ENCODE measurements around the gene CATSPER1. TPM values are rescaled to one million over a fixed set of nuclear protein-coding genes. Genes with fewer than 3 reads are reported as not detected.

The CATSPER1 gene
- total RNA-seq, 1 experiment from 2014 or later: 4.2 TPM

GRCh38 chr11:65981972-65982823 is 44.1 kb downstream of the CATSPER1 start:
- H3K4me2 ChIP-seq: no peak overlapping the region
- no peaks in the 10 kb centered on the region for H3K9me2 ChIP-seq (ENCODE audit: insufficient read depth)
- DNase-seq: no peak
- H3K79me2 ChIP-seq (ENCODE audit: low read depth): no peaks in the 10 kb centered on the region
- H3K9me3 ChIP-seq (ENCODE audit: insufficient read depth, low read depth): no peaks in the 10 kb centered on the region
- CTCF ChIA-PET: interaction anchor here (0.6 to 0.7 kb wide), 2 partner anchors 98 to 146 kb away, joined by 4 to 5 read pairs; no protein-coding TSS in a partner anchor
- 0 out of 2 replicates have a peak, but pooled peaks cover 4% of the 10 kb centered on the region for H3K36me3 ChIP-seq (ENCODE audit: low read depth)
- 0 out of 2 replicates have a peak, but pooled peaks cover 1% of the 10 kb centered on the region for H4K20me1 ChIP-seq (ENCODE audit: insufficient read depth)
- H3F3A ChIP-seq (ENCODE audit: insufficient read depth, low read depth): peaks cover 30% of the 10 kb centered on the region; the same call in 1 of the 2 replicates
- POLR2A ChIA-PET (ENCODE audit: unreplicated experiment): no interaction called here
- BruUV-seq (replicated peaks): TSS peak; percentile 6
- intact Hi-C loops (cut with micrococcal nuclease; ENCODE audit: unreplicated experiment): no loop called here
- H3K27me3 ChIP-seq (ENCODE audit: insufficient read depth, low read depth): no peaks in the 10 kb centered on the region
- H3K4me1 ChIP-seq (replicated peaks; ENCODE audit: insufficient read depth): peaks cover 4% of the 10 kb centered on the region; the same call in 1 of the 2 replicates
- no peak for TF ChIP-seq CTCF (conservative IDR thresholded peaks at IDR 0.05)
- TF ChIP-seq EZH2 (IDR thresholded peaks at IDR 0.05; ENCODE audit: low read depth): no peak
- H3K27ac ChIP-seq: no peak overlapping the region
- no peak overlapping the region for H2AFZ ChIP-seq
- no peak overlapping the region for H3K4me3 ChIP-seq

- no peak for DNase-seq
- intact Hi-C loops (cut with micrococcal nuclease; ENCODE audit: unreplicated experiment): no loop called here
- ChIA-PET CTCF (no interaction called here), POLR2A (ENCODE audit: unreplicated experiment) (no interaction called here)
- BruUV-seq (replicated peaks): no TSS peak
- no peak overlapping the region for H3K4me3 ChIP-seq
- H3K27ac ChIP-seq: no peak overlapping the region
- no peaks in the 10 kb centered on the region for H3K27me3 ChIP-seq (ENCODE audit: insufficient read depth, low read depth)
- no peaks in the 10 kb centered on the region for H3K9me2 ChIP-seq (ENCODE audit: insufficient read depth)
- H3F3A ChIP-seq (ENCODE audit: insufficient read depth, low read depth): peaks cover 24% of the 10 kb centered on the region; the same call in 1 of the 2 replicates
- H3K4me1 ChIP-seq (replicated peaks; ENCODE audit: insufficient read depth): no peaks in the 10 kb centered on the region
- TF ChIP-seq CTCF (conservative IDR thresholded peaks at IDR 0.05) (no peak), EZH2 (IDR thresholded peaks at IDR 0.05; ENCODE audit: low read depth) (no peak)
- H3K36me3 ChIP-seq (ENCODE audit: low read depth): peaks cover 7% of the 10 kb centered on the region; the same call in 1 of the 2 replicates
- H3K79me2 ChIP-seq (ENCODE audit: low read depth): no peaks in the 10 kb centered on the region
- H2AFZ ChIP-seq: no peak overlapping the region
- no peak overlapping the region for H3K4me2 ChIP-seq
- H4K20me1 ChIP-seq (ENCODE audit: insufficient read depth): peaks cover 7% of the 10 kb centered on the region; the same call in 1 of the 2 replicates
- no peaks in the 10 kb centered on the region for H3K9me3 ChIP-seq (ENCODE audit: insufficient read depth, low read depth)
Observed at GRCh38 chr11:65981101-65981740, 45.1 kb downstream of the CATSPER1 start.

GRCh38 chr11:65979261-65979759 is 47.0 kb downstream of the CATSPER1 start:
- ChIA-PET POLR2A (ENCODE audit: unreplicated experiment) (interaction anchor here (0.6 to 0.7 kb wide), 3 partner anchors 56 to 121 kb away, joined by 3 to 8 read pairs (median 4); no protein-coding TSS in a partner anchor), CTCF (interaction anchor here (0.6 kb wide), 1 partner anchor 268 kb away, joined by 10 read pairs; no protein-coding TSS in a partner anchor)
- intact Hi-C loops (cut with micrococcal nuclease; ENCODE audit: unreplicated experiment): no loop called here
- BruUV-seq (replicated peaks): no TSS peak
- no peaks in the 10 kb centered on the region for H3K4me1 ChIP-seq (replicated peaks; ENCODE audit: insufficient read depth)
- H3K4me3 ChIP-seq: no peak overlapping the region
- H3K27ac ChIP-seq: no peak overlapping the region
- TF ChIP-seq CTCF (conservative IDR thresholded peaks at IDR 0.05) (no peak), EZH2 (IDR thresholded peaks at IDR 0.05; ENCODE audit: low read depth) (no peak)
- DNase-seq: no peak
- H3K9me2 ChIP-seq (ENCODE audit: insufficient read depth): no peaks in the 10 kb centered on the region
- H3K27me3 ChIP-seq (ENCODE audit: insufficient read depth, low read depth): no peaks in the 10 kb centered on the region
- H3K36me3 ChIP-seq (ENCODE audit: low read depth): peaks cover 10% of the 10 kb centered on the region; the same call in 1 of the 2 replicates
- no peaks in the 10 kb centered on the region for H3K9me3 ChIP-seq (ENCODE audit: insufficient read depth, low read depth)
- no peaks in the 10 kb centered on the region for H3K79me2 ChIP-seq (ENCODE audit: low read depth)
- peaks cover 12% of the 10 kb centered on the region; the same call in 1 of the 2 replicates for H4K20me1 ChIP-seq (ENCODE audit: insufficient read depth)
- H2AFZ ChIP-seq: no peak overlapping the region
- H3K4me2 ChIP-seq: no peak overlapping the region
- H3F3A ChIP-seq (ENCODE audit: insufficient read depth, low read depth): peaks cover 28% of the 10 kb centered on the region; the same call in 1 of the 2 replicates
